PFSK-1 (cell line): Measurements from ENCODE around the gene TOP1.

Experiments
- FOXP2 ChIP-seq: optimal IDR thresholded peaks from 2 replicates; pipeline ENCODE3; 2011; ENCODE audit warnings: borderline replicate concordance, control low read depth, inconsistent platforms; ENCODE audit not compliant: insufficient read depth; ENCODE audit errors: extremely low read length, extremely low read depth
- POLR2AphosphoS5 ChIP-seq: IDR thresholded peaks from 2 replicates; pipeline ENCODE4 v1.6.1; 2012; ENCODE audit warnings: low read depth, mild to moderate bottlenecking, control low read depth, low read length, moderate library complexity
- REST ChIP-seq, 2 experiments: IDR thresholded peaks; 2 replicates each; pipeline versions ENCODE4 v1.6.1 to v1.8.0; 2011 to 2012; ENCODE audit warnings: low read depth in 2 of 2, low read length in 2 of 2, control low read depth in 1 of 2, inconsistent platforms in 1 of 2, mild to moderate bottlenecking in 1 of 2, moderate library complexity in 1 of 2; ENCODE audit not compliant: insufficient read depth in 1 of 2
- SIN3A ChIP-seq: IDR thresholded peaks from 2 replicates; pipeline ENCODE4 v1.6.1; 2012; ENCODE audit warnings: mild to moderate bottlenecking, low read length, moderate library complexity, borderline replicate concordance; ENCODE audit not compliant: insufficient read depth
- TAF1 ChIP-seq: IDR thresholded peaks from 2 replicates; pipeline ENCODE4 v1.6.1; 2012; ENCODE audit warnings: low read length, control low read depth, borderline replicate concordance; ENCODE audit not compliant: insufficient read depth

DNA sequence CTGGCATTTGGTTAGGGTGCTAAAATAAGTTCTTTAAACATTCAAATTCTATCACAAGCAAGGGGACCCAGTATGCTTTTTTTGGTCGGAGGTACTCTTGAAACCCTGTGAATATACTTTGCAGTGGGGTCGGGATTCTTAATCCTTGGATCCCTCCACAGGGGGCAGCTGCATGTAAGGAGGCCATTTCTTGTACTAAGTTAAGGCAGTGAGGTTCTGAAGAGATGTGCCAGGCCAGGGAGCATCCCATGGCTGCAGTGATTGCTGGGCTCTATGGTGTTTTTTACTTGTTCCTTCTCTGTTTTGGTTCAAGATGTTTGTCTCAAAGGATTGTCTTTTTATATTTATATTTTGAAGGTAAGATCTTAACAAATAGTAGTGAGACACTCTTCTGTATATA, 50.4 kb downstream of the TOP1 start:
- TF ChIP-seq POLR2AphosphoS5 (no peak), FOXP2 (no peak), SIN3A (no peak), TAF1 (no peak), REST (IDR thresholded peaks at IDR 0.05; ENCODE audit: insufficient read depth in 1 of 2, low read depth in 2 of 2, low read length in 2 of 2) (no peak)
